ENCODE results near the gene RAVER2.
A peak's percentile ranks its signal among the peaks of the same experiment; 100 is the strongest.
"Not testable (repeated sequence)": the region's sequence is repeated elsewhere in the genome, so short reads cannot be mapped to it uniquely, and the experiment has no call there.

The RAVER2 gene

DNA sequence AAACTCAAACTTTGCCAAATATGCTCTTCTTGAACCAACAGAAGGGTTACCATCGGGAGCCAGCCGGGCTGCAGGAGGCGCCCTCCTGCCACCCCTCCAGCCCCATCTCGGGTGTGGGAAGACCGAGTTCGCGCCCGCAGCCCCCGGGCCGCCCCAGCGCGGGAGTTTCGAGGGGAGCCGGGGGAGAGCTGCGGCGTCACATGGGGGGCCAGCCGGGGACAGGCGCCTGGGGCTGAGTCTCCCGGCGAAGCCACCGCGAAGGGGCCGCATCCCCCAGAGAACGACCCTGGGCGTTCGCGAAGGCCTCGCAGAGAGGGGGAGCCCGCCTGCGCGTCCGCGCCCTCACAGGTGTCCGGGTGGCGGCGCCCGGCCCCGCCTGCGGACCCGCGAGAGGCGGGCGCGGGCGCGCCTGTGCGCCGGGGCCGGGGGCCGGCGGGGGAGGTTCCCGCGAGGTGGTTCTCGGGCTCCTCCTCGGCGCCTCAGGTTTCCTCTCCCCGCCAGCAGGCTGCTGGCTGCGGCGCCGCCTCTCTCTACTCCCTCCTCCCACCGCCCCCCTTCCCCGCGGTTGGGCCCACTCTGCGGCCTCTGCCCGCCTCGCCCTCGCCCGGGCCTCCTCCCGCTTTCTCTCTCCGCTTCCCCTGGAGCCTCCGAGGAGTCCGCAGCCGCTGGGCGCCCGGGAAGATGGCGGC lies at the start of gene RAVER2:
Gene RAVER2, plus strand, starts transcription at position 584 of the 689 bp plus-strand sequence. Its CDS starts 98 bp downstream, at position 682.
- DNase-seq: peak; percentile 61

GRCh38 chr1:64696879-64697278 lies 48.0 kb upstream of the RAVER2 start:
- no peak for DNase-seq

GRCh38 chr1:64699327-64699726 lies 45.5 kb upstream of the RAVER2 start:
- no peak for DNase-seq

GRCh38 chr1:64701071-64701470 lies 43.8 kb upstream of the RAVER2 start:
- DNase-seq: no peak

DNA sequence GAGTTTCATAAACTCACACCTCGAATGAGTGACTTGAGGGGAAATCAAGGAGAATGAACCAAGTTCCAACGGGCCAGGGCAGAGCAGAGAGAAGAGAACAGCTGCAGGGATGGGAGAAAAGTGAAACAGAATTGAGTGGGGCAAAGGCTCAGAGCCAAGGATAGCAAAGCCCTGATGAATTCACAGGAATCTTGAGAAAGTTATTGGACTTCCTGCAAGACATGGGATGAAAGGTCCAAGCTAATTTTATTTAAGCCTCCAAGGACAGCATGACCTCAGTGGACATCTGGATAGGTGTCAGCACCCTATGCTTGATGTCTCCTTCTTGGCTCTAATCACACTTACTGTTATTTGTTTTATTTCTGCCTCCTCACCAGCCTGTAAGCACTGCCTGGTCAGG lies 43.0 kb upstream of the RAVER2 start:
- DNase-seq: no peak

DNA sequence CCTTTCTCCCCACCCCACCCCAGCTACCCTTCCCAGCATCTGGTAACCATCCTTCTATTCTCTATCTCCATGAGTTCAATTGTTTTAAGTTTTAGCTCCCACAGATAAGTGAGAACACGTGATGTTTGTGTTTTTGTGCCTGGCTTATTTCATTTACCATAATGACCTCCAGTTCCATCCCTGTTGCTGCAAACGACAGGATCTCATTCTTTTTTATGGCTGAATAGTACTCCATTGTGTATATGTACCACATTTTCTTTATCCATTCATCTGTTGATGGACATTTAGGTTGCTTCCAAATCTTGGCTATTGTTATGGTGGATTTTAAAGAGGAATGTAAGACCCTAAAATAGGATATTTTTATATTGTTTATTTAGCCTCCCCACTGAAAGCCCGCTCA lies 42.2 kb upstream of the RAVER2 start:
- not testable (repeated sequence) for DNase-seq

GRCh38 chr1:64703600-64703999 lies 41.3 kb upstream of the RAVER2 start:
- no peak for DNase-seq

DNA sequence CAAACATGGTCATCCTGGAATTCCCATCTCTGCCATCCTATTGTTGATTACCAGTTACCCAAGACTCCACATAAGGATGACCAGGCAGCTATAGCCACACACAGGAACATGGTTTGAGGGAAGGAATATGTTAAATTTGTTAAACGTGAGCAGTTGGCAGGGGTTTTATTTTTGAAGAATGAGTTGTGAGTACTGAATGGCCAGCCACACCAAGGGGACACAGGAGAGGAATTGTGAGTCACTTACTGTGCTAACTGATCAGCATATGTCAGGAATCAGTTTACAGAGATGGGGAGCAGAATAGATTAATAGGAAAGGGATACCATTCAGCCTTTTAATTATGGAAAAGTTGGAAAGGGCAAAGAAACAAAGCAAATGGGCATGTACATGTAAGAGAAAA lies 39.3 kb upstream of the RAVER2 start:
- DNase-seq: no peak

DNA sequence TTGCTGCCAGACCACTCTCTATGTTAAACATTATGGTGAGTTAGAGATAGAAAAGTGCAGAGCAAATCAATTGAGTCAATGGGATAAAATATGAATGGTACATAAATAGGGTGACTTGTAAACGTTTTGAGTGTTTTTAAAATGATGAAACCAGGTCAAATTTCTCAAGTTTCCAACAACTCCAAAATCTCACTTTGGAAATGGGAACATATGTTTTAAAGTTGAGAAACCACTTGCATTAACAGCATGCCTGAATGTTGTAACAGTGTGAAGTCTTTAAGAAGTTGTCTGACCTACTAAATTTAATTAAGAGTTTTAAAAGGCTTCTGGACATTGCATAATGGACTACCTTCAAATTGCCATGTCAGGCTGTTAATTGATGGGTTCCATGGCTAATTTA lies 33.6 kb upstream of the RAVER2 start:
- DNase-seq: no peak

DNA sequence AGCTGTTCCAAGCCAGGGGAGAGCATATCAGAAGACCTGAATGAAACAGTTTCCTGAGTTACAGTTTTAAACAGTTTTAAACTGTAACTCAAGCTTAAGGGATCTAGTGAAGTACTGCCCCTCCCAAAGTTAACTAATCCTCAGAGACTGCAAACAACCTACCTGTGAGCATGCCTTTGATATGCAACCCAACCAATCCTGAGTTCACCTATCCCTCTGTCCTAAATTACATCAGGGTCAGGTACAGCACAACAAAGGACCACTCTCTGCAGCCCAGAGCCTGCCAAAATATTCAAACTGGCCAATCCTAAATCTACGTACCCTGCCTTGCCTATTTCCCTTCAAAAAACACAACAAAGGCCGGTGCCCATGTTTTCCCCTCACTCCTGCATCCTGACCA lies 32.8 kb upstream of the RAVER2 start:
- DNase-seq: no peak

- DNase-seq: no peak
Observed at GRCh38 chr1:64715186-64715585, 29.7 kb upstream of the RAVER2 start.

- DNase-seq: no peak
Observed at GRCh38 chr1:64721135-64721534, 23.7 kb upstream of the RAVER2 start.

GRCh38 chr1:64721576-64722145 lies 23.2 kb upstream of the RAVER2 start:
- no peak for DNase-seq

DNA sequence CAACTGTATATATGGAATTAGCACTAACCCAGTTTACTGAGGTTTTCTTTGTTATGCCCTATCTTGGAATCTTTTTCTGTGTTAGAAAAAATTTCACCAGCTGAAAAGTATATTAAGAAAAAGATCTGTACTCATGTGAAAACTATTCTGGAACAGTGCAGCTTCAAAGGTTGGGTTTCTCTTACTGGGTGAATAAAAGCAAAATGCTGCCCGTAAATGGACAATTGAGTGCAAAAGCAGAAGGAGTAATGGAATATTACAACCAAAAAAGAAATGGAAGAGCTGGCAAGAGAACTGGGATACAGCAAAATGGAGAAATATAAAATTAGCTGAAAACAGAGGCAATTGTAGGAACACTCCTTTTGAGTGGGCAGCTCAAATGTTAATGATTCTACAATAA lies 17.0 kb upstream of the RAVER2 start:
- no peak for DNase-seq

GRCh38 chr1:64733581-64734286 lies 11.1 kb upstream of the RAVER2 start:
- no peak for DNase-seq

- no peak for DNase-seq
Observed at GRCh38 chr1:64734287-64734652, 10.6 kb upstream of the RAVER2 start.

- not testable (repeated sequence) for DNase-seq
Observed at GRCh38 chr1:64740687-64741086, 4.2 kb upstream of the RAVER2 start.

- no peak for DNase-seq
Observed at GRCh38 chr1:64743954-64744491, 852 bp upstream of the RAVER2 start.

- peak; percentile 22 for DNase-seq
Observed at GRCh38 chr1:64745181-64745985, 508 bp downstream of the RAVER2 start.

GRCh38 chr1:64745986-64746940 lies 1.4 kb downstream of the RAVER2 start:
- no peak for DNase-seq

GRCh38 chr1:64748222-64748621 lies 3.3 kb downstream of the RAVER2 start:
- no peak for DNase-seq

DNA sequence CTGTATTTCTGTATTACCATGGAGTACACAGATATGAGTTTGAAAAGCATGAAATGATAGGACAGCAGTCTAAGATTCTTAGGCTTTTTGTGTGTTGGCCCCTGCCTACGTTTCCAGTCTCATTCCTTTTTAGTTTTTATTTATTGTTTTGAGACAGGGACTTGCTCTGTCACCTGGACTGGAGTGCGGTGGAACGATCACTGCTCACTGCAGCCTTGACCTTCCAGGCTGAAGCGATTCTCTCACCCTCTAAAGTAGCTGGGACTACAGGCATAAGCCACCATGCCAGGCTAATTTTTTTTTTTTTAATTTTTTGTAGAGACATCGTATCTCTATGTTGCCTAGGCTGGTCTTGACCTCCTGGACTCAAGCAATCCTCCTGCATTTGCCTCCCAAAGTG lies 3.8 kb downstream of the RAVER2 start:
- DNase-seq: no peak

Measured in CD4-positive, alpha-beta T cell treated with Interleukin-17A for 1 hour (primary cell).